Keratinocyte (primary cell): ENCODE measurements around the gene DMRT3. TPM values are rescaled to one million over a fixed set of nuclear protein-coding genes. Genes with fewer than 3 reads are reported as not detected.
A peak's percentile ranks its signal among the peaks of the same experiment; 100 is the strongest.

Experiments
- DNase-seq: peaks from one replicate; pipeline ENCODE4 v3.0.0-alpha.2; 2011; ENCODE audit warnings: low read depth, missing footprints, low spot score
- FAIRE-seq: peaks from 2 replicates; lab custom pipeline; 2011; peaks lifted over from hg19 to GRCh38; lab: Jason Lieb, UNC
- H2AFZ ChIP-seq: 2 replicates; pipeline ENCODE4 v1.6.0; 2012; ENCODE audit warnings: low read length, control low read depth, inconsistent platforms; ENCODE audit not compliant: control insufficient read depth
- H3K27ac ChIP-seq: 2 replicates; pipeline ENCODE4 v1.5.1; 2011; ENCODE audit warnings: low read length; ENCODE audit not compliant: control insufficient read depth, insufficient read depth
- H3K27me3 ChIP-seq: 3 replicates; pipeline ENCODE4 v1.6.0; 2011; ENCODE audit warnings: low read length; ENCODE audit not compliant: control insufficient read depth, insufficient read depth; ENCODE audit errors: extremely low read depth
- H3K36me3 ChIP-seq, 2 experiments: 2 replicates in 1 of 2; 3 replicates in 1 of 2; pipeline ENCODE4 v1.5.1; 2011; ENCODE audit warnings: low read length in 2 of 2, mild to moderate bottlenecking in 1 of 2; ENCODE audit not compliant: control insufficient read depth in 2 of 2, insufficient read depth in 2 of 2; ENCODE audit errors: extremely low read depth in 1 of 2
- H3K4me1 ChIP-seq: 3 replicates; pipeline ENCODE4 v1.5.1; 2011; ENCODE audit warnings: low read length; ENCODE audit not compliant: control insufficient read depth, insufficient read depth; ENCODE audit errors: extremely low read depth
- H3K4me2 ChIP-seq: 3 replicates; pipeline ENCODE4 v1.6.0; 2011; ENCODE audit warnings: low read depth, low read length; ENCODE audit not compliant: control insufficient read depth, insufficient read depth; ENCODE audit errors: extremely low read depth
- H3K4me3 ChIP-seq, 3 experiments: fragments of 200-600 bp in 1 of 3; sonication (generic) in 1 of 3; 2 replicates in 2 of 3; 3 replicates in 1 of 3; pipeline ENCODE4 v1.5.1; 2011 to 2016; ENCODE audit warnings: low read length in 3 of 3, mild to moderate bottlenecking in 3 of 3, control low read depth in 2 of 3, inconsistent platforms in 1 of 3, low read depth in 1 of 3, mixed read lengths in 1 of 3, mixed run types in 1 of 3, moderate library complexity in 1 of 3; ENCODE audit not compliant: control insufficient read depth in 2 of 3, insufficient read depth in 2 of 3; ENCODE audit errors: extremely low read depth in 1 of 3
- H3K79me2 ChIP-seq: 2 replicates; pipeline ENCODE4 v1.6.0; 2012; ENCODE audit warnings: low read length; ENCODE audit not compliant: control insufficient read depth, insufficient read depth
- H3K9ac ChIP-seq: 3 replicates; pipeline ENCODE4 v1.6.0; 2011; ENCODE audit warnings: low read length; ENCODE audit not compliant: control insufficient read depth, insufficient read depth; ENCODE audit errors: extremely low read depth
- H3K9me1 ChIP-seq: 3 replicates; pipeline ENCODE4 v1.6.0; 2011; ENCODE audit warnings: low read length; ENCODE audit not compliant: control insufficient read depth, insufficient read depth; ENCODE audit errors: extremely low read depth
- H3K9me3 ChIP-seq: 2 replicates; pipeline ENCODE4 v1.5.1; 2012; ENCODE audit warnings: low read depth, low read length; ENCODE audit not compliant: control insufficient read depth
- H4K20me1 ChIP-seq: 3 replicates; pipeline ENCODE4 v1.6.0; 2011; ENCODE audit warnings: low read length; ENCODE audit not compliant: control insufficient read depth, insufficient read depth; ENCODE audit errors: extremely low read depth
- CTCF ChIP-seq, 3 experiments: IDR thresholded peaks in 1 of 3; conservative IDR thresholded peaks in 1 of 3; optimal IDR thresholded peaks in 1 of 3; 2 replicates in 2 of 3; 3 replicates in 1 of 3; pipeline versions ENCODE3 to v1.5.1; 2011; ENCODE audit warnings: low read length in 3 of 3, mild to moderate bottlenecking in 3 of 3, moderate library complexity in 2 of 3, control low read depth in 1 of 3, inconsistent platforms in 1 of 3; ENCODE audit not compliant: insufficient read depth in 2 of 3; ENCODE audit errors: extremely low read depth in 1 of 3
- EZH2 ChIP-seq: IDR thresholded peaks from one replicate; pipeline ENCODE4 v1.6.1; 2012; ENCODE audit warnings: inconsistent platforms, mild to moderate bottlenecking, low read length, moderate library complexity
- dilution Hi-C: fragments of 300-500 bp; cut with MboI; formaldehyde crosslinking; loops from one replicate; pipeline ENCODE4 v1.7.0; 2020; ENCODE audit warnings: low sequenced_read_pairs; ENCODE audit not compliant: extremely low pct_ligation_motif_present
- polyA minus RNA-seq, 3 experiments: library from RNA; depleted of rRNA, polyadenylated mRNA; stranded (reverse); fragments of >200 nt; gene quantifications; 1 replicate in 1 of 3; 2 replicates in 1 of 3; 3 replicates in 1 of 3; pipeline ENCODE4 v1.2.3, GENCODE V29; 2011
- polyA plus RNA-seq, 5 experiments: library from polyadenylated mRNA; depleted of rRNA in 3 of 5; stranded (reverse) in 3 of 5; stranded (forward) in 1 of 5; unstranded in 1 of 5; fragments of >200 nt; gene quantifications; 1 replicate in 1 of 5; 2 replicates in 3 of 5; 3 replicates in 1 of 5; pipeline versions ENCODE4 v1.2.1 to v1.2.3, GENCODE V29; 2011 to 2012; ENCODE audit warnings: missing spikeins in 2 of 5, low read depth in 1 of 5, low replicate concordance in 1 of 5

The DMRT3 gene
- polyA plus RNA-seq (not detected in 3 replicates), polyA minus RNA-seq (not detected in 3 replicates)
- not detected for polyA plus RNA-seq (2011; ENCODE audit: low read depth)
- not detected in 2 replicates for polyA plus RNA-seq (2011; cell fraction: cytosol; rRNA removed)
- not detected in 2 replicates for polyA plus RNA-seq (2011; cell fraction: nucleus; rRNA removed)
- not detected in 2 replicates for polyA plus RNA-seq (2012; ENCODE audit: low replicate concordance)
- polyA minus RNA-seq (2011; cell fraction: cytosol; rRNA and poly(A)+ RNA removed) = not detected
- not detected in 2 replicates for polyA minus RNA-seq (2011; cell fraction: nucleus; rRNA and poly(A)+ RNA removed)

GRCh38 chr9:976258-976942 is at the start of gene DMRT3:
TSS of gene DMRT3 (plus strand) at chr9:976655. CDS start at chr9:977002, 347 bp downstream.
- H2AFZ ChIP-seq = no peak within 1 kb of the TSS
- H3K4me2 ChIP-seq = peak within 1 kb of the TSS; percentile 2

GRCh38 chr9:926976-927375 is 49.5 kb upstream of the DMRT3 start:
- Histone ChIP-seq H3K4me1 (no peaks in the 10 kb centered on the region), H3K36me3 (no peaks in the 10 kb centered on the region), H4K20me1 (no peaks in the 10 kb centered on the region), H3K9me3 (no peaks in the 10 kb centered on the region), H3K9ac (no peak overlapping the region), H2AFZ (no peak overlapping the region), H3K9me1 (no peaks in the 10 kb centered on the region), H3K4me2 (no peak overlapping the region), H3K4me3 (no peak overlapping the region), H3K27ac (no peak overlapping the region), H3K27me3 (no peaks in the 10 kb centered on the region), H3K79me2 (no peaks in the 10 kb centered on the region)
- DNase-seq (no peak), FAIRE-seq (no peak)
- dilution Hi-C loops = no loop called here
- TF ChIP-seq EZH2 = no peak

More at GRCh38 chr9:976258-976942, at the start of gene DMRT3:
- no peaks in the 10 kb centered on the region for H4K20me1 ChIP-seq
- dilution Hi-C loops = no loop called here
- no peak within 1 kb of the TSS for H3K4me3 ChIP-seq
- peaks cover 92% of the 10 kb centered on the region for H3K27me3 ChIP-seq
- DNase-seq = no peak
- H3K4me1 ChIP-seq = no peaks in the 10 kb centered on the region
- H3K27ac ChIP-seq = no peak within 1 kb of the TSS
- no peaks in the 10 kb centered on the region for H3K9me1 ChIP-seq
- no peaks in the 10 kb centered on the region for H3K79me2 ChIP-seq
- no peak for FAIRE-seq
- no peaks in the 10 kb centered on the region for H3K36me3 ChIP-seq
- H3K9ac ChIP-seq = no peak within 1 kb of the TSS
- peaks cover 3% of the 10 kb centered on the region for H3K9me3 ChIP-seq
- no peak for TF ChIP-seq CTCF (optimal IDR thresholded peaks at IDR 0.05 in 1 of 3, IDR thresholded peaks at IDR 0.05 in 1 of 3, conservative IDR thresholded peaks at IDR 0.05 in 1 of 3; ENCODE audit: extremely low read depth in 1 of 3, insufficient read depth in 2 of 3, low read length in 3 of 3)
- no peak for TF ChIP-seq EZH2
